Stimulated activated CD8-positive, alpha-beta memory T cell treated with anti-CD3 and anti-CD28 coated beads, Interleukin-12 subunit alpha, Interleukin-12 subunit beta, amount 100 ng/mL, for 24 hours (primary cell): ENCODE results near the gene MED16.

Source experiments
- DNase-seq: peaks from one replicate; pipeline ENCODE4 v3.0.0-alpha.2; 2020; ENCODE audit errors: extremely low read depth

MED16 gene, protein sequence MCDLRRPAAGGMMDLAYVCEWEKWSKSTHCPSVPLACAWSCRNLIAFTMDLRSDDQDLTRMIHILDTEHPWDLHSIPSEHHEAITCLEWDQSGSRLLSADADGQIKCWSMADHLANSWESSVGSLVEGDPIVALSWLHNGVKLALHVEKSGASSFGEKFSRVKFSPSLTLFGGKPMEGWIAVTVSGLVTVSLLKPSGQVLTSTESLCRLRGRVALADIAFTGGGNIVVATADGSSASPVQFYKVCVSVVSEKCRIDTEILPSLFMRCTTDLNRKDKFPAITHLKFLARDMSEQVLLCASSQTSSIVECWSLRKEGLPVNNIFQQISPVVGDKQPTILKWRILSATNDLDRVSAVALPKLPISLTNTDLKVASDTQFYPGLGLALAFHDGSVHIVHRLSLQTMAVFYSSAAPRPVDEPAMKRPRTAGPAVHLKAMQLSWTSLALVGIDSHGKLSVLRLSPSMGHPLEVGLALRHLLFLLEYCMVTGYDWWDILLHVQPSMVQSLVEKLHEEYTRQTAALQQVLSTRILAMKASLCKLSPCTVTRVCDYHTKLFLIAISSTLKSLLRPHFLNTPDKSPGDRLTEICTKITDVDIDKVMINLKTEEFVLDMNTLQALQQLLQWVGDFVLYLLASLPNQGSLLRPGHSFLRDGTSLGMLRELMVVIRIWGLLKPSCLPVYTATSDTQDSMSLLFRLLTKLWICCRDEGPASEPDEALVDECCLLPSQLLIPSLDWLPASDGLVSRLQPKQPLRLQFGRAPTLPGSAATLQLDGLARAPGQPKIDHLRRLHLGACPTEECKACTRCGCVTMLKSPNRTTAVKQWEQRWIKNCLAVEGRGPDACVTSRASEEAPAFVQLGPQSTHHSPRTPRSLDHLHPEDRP

DNA sequence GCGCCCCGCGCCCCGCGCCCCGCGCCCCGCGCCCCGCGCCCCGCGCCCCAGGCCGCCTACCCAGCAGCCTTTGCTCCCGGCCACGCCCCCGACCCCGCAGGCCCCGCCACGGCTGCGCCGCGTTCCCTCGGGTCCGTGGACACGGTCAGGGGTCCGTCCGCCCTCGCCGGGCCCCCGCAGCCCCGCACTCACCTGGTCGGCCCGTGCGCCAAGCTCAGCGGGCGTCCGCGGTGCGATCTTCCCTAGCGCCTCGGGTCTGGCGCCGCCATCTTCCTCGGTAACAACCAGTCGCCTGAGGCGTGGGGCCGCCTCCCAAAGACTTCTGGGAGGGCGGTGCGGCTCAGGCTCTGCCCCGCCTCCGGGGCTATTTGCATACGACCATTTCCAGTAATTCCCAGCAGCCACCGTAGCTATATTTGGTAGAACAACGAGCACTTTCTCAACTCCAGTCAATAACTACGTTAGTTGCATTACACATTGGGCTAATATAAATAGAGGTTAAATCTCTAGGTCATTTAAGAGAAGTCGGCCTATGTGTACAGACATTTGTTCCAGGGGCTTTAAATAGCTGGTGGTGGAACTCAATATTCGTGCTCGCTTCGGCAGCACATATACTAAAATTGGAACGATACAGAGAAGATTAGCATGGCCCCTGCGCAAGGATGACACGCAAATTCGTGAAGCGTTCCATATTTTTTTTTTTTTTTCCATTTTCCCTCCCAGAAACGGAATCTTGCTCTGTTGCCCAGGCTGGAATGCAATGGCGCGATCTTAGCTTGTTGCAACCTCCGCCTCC lies at the start of gene MED16, which contains the start of gene RNU6-9:
TSS of gene MED16 (minus strand) at position 294 of the 796 bp plus-strand sequence. CDS start 2,056 bp downstream, outside the sequence.
TSS of gene RNU6-9 (plus strand) at position 591 of the 796 bp plus-strand sequence.
- peak; percentile 70 for DNase-seq

DNA sequence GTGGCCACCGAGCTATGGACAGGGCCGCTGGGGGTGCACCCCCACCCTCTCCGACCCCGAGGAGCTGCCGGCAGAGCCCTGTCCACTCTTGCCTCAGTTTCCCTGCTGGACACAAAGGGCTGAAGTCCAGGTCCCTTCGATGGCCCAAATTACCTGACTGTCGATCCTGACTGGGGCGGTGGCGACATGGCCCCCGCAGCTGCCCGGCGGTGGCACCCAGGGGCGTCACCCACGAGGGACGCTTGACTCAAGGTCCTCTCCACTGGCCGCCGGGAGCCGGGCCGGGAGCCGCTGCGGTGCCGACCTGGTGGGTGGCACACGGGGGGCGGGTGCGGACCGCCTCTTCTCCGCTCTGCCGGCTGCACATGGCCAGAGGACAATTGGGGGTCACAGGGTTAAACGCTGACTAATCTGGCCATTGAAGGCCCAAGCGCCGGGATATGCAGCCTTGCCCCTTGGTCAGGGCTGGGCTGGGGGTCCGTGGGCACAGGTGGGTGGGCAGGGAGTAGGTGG lies 49.2 kb upstream of the MED16 start:
- DNase-seq = no peak

DNA sequence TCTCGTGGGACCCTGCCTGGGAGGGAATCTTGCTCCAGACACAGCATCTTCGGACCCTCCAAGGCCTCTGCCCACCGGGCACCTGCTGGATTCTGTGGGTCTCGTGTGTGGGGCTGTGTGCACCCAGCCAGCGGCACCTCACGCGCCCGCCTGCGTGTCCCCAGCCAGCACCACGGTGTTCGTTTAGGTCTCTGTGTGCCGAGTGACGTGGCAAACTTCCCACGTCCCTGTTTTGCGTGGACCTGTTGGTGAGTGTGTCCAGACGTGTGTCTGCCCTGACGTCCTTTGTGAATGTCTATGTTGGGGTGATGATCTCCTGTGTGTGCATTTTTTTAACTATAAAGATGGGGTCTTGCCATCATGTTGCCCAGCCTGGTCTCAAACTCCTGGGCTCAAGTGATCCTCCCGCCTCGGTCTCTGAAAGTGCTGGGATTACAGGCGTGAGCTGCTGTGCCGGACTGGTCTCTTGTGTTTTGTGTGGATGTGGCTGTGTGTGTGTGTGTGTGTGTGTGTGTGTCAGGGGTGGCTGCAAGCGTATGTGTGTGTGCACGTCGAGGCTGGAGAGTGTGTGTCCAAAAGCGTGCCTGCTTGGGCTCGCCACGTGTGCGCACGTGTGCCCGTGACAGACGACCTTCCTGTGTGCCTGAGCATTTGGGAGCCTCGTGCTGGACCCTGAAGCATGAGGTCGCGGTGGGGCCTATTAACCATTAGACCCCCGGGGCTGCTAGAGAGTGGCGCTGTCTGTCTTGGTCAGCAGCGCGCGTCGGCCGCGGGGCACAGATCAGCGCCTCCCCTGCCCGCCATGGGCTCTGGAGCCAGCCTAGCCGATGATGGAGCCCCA lies 48.5 kb upstream of the MED16 start:
- no peak for DNase-seq

DNA sequence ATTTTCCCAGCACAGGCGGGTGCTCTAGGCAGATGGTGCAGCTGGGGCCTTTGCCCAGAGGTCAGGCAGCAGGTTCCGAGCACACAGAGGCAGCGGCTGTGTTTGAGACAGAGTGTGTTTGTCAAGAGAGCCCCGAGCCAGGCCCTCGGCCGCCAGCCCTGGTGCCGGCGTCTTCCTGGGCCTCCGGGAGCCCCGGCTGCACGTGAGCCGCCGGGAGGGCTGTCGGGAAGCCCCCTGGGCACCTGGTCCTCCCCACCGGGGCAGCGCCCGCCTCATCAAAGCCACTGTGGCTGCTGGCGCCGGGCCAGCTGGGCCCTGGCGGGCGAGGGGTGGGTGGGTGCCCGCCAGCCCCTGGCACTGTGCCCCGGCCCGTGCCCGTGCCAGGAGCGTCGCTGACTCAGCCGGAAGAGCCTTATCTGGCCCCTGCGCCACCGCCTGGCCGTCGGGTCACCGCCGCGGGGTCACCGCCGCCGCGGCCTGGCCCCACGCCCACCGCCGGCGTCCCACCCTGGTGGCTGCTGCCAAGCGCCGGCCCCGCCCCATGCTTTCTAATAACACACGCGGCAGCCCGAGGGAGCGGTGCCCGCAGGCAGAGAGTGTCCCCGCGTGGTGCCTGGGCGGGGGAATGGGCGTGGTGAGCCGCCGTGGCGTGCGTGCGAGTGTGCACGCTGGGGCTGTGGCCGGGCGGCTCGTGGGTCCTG lies 47.8 kb upstream of the MED16 start:
- no peak for DNase-seq

DNA sequence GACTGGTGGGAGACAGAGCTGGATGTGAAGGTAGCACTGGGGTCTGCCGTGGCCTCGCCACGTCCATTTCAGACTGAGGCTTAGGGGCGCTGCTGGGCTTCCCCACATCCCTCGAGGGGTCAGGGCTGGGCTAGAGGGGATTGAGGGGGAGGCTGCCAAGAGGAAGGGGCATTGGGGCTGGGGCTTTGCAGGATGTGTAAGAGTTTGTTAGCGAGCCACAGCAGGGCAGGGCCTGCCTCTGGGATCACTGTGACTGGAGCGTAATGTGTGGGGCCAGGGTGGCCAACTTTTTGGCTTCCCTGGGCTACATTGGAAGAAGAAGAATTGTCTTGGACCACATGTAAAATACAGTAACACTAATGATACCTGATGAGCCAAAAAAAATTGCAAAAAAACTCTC lies 46.9 kb upstream of the MED16 start:
- no peak for DNase-seq

DNA sequence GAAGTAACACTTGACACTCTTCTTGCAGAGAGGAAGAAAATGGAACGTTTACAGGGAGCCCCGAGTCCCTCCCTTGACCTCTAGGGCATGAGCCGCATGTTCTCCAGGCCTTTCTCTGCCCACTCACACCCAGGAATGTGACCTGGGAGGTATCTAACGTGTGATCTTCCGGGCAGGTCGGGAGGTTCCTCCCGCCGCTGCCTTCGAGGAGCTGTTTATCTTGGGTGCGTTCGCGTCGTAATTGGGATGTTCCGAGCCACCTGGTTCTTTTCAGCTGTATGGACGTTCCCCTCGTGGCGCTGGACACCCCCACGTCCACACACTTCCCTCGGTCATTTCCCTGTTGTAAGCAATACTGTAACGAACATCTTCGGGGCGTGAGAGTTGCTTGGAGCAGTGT lies 46.5 kb upstream of the MED16 start:
- DNase-seq = no peak

DNA sequence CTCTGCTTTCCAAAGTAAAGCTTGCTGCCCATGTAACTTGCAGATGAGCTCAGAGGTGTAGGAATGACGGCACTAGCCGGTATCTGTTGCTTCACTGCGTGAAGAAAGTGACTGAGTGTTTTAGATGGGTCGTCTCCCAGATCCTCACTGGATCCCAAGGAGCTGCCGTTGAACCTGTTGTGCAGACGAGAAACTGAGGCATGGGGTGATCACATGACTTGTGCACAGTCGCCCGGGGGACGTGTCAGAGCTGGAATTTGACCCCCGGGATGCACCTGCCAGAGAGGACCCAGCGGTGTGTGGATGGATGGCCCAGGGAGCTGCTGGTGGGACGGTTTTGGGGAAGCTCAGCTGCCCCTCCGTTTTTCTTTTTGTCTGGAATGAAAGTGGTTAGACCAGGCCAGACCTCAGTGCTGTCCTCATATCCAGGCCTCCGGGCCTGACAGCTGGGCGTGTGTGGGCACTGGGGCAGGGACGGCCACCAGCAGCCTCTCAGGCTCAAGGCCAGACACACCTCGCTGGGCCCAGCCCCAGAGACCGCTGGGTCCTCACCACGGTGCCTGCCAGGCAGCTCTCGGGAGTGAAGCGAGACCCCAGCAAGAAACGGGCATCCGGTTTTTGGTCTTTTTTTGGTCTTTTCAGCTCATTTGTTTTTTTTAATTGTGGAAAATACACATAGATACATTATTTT lies 45.4 kb upstream of the MED16 start:
- no peak for DNase-seq

DNA sequence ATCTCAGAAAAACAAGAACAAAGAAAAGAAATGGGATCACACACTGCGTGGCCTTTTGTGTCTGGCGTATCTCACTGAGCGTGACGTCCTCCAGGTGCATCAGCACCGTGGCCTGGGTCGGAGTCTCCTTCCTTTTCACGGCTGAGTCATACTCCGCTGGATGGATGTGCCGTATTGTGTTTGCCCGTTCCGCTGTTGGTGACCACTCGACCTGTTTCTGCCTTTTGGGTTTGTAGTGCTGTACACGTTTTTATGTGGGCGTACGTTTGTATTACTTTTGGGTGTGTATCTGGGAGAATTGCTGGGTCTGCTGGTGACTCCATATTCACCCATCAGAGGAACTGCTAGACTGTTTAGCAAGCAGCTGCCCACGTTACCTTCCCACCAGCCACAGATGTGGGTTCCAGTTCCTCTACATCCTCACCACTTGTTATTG lies 44.3 kb upstream of the MED16 start:
- DNase-seq = no peak

DNA sequence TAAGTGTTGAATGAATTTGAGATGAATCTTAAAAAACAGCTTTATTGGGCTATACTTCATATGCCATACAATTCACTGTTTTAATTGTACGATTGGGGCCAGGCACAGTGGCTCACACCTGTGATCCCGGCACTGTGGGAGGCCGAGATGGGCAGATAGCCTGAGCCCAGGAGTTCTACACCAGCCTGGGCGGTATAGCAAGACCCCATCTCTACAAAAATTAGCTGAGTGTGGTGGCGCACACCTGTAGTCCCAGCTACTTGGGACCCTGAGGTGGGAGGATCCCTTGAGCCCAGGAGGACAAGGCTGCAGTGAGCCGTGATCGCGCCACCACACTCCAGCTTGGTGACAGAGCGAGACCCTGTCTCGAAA lies 43.2 kb upstream of the MED16 start:
- no peak for DNase-seq

DNA sequence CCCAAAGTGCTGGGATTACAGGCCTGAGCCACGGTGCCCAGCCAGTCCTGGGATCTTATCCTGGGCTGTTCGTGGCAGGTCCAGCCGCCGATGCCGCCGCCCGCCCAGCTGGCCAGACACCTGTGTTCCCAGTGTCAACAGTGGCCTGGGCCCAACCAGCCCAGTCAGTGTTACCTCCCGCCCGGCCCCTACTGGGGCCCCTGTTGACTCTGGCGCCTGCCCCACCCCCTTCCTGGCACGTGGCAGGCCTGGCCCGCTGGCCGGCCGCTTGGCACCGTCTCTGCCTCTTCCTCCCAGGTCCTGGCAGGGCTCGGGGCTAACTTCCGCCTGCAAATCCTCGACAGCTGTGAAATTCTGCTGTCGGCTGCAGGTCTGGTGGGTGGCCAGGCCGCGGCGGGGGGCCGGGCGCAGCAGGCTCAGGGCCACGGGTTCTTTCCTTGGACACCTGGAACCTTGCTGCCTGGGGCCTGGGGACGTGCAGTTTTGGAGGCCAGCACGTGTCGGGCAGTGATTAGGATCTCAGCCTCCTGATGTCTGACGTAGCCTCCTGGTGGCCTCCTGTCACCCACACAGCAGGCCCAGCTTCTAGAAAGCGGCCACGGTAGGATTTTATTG lies 42.0 kb upstream of the MED16 start:
- DNase-seq = no peak

DNA sequence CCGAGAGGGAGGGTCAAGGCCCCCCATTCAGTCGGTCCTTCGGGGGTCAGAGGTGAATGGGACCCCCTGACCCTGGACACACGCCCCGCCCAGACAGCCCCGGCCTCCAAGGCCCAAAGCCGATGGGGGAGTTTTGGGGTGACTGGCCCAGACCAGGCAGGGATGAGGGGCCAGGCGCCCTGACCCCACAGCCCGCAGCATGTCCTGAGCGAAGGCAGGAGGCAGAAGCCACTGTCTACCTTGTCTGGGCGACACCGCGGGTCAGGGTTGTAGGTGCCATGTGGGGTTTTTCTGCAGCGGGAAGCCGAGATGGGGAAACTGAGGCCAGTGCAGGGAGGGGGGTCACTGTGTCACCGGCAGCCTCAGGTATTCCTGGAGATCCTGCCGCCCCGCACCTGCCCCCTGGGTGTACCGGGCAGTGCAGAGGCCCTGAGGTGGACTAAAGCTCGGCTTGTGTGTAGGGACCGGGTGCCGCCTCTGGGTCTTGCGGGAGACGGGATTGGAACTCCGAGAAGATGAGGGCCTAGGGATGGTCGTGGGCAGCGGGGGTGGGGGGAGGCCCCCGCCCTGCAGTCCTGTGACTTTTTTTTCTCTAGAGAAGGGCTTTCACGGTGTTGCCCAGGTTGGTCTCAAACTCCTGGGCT lies 41.3 kb upstream of the MED16 start:
- no peak for DNase-seq

DNA sequence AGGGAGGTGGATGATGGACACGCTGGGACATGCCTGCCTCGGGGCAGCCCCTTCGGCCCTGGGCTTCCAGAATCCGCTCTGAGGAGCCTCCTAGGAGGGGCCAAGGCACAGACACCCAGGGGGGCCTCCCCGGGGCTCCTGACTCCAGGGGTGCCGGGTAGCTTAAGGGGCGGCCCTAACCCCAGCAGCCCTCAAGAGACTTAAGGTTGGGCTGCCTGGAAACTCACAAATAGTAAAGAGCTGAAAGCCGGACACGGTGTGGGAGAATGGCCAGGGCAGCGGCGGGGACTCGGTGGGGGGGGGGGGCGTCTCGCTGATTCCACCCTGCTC lies 40.5 kb upstream of the MED16 start:
- DNase-seq = no peak

DNA sequence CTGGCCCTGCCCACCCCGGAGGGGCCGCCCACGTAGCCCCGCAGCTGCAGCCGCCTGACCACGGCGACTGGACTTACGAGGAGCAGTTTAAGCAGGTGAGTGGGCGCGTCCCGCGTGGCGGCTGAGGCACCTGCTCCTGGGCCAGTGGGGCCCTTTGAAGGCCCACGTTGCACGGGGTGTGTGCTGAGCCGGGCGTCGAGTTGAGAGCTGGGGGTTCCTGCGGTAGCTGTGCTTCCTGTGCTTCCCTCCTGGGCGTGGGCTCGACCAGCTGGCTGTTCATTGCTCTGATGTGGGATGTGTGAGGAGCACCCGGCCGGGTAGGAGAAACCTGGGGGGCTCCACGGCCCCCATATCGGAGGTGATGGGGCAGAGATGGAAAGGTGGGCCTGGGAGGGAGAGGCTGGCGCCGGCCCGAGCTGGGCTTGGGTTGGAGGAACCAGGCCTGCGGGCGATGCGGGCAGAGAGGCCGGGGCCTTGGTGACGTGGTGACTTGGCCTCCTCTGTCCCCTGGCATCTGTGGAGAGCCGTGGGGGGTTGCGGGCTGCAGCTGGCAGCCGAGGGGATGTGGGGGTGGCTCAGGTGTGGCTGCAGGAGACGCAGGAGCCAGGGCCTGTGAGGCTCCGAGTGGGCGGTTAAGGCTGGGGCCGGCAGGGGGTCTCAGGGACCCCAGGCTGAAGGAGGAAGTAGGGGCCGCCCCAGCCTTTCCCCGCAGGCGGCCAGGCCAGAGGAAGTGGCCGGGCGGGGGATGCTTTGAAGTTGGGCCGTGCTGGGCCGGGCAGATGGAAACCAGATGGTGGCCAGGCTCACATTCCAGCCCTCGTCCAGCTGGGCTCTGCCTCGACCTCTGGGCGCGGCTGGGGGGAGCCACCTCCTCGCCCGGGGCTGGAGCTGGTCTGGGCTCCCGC lies 39.9 kb upstream of the MED16 start:
- DNase-seq = no peak

DNA sequence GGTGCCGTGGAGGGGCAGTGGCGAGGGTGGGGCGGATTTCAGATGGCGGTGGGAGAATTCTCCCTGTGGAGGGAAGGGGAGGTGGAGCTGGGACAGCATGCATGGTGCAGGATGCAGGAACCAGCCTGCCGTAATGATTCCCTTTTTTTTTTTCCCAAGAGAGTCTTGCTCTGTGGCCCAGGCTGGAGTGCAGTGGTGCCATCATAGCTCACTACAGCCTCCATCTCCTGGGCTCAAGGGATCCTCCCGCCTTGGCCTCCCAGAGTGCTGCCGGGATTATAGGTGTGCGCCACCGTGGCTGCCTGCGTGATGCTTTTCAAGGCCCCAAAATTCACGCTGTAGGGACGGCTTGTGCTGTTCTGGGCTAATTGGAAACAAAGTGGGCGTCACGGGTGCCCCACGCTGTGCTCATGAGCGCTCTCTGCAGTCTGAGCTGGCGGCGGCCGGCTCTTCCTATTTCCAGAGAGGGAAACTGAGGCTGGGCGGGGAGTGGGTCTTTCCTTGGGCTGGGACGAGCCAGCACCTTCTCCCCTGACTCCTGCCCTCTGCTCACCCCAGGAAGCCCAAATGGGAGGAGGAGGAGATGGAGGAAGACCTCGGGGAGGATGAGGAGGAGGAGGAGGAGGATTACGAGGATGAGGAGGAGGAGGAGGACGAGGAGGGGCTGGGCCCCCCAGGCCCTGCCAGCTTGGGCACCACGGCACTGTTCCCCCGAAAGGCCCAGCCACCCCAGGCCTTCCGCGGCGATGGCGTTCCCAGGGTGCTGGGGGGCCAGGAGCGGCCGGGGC lies 39.1 kb upstream of the MED16 start:
- DNase-seq = no peak

DNA sequence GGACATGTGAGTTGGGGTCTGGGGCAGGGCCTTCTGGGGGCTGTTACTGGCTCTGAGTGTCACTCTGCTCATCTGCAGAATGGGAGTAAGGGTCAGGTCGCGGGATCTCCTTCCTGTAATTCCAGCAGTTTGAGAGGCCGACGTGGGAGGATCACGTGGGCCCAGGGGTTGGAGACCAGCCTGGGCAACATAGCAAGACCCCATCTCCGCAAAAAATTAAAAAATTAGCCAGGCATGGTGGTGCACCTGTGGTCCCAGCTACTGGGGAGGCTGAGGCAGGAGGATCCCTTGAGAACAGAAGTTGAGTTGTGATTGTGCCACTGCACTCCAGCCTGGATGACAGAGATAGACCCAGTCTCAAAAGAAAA lies 36.9 kb upstream of the MED16 start:
- no peak for DNase-seq

DNA sequence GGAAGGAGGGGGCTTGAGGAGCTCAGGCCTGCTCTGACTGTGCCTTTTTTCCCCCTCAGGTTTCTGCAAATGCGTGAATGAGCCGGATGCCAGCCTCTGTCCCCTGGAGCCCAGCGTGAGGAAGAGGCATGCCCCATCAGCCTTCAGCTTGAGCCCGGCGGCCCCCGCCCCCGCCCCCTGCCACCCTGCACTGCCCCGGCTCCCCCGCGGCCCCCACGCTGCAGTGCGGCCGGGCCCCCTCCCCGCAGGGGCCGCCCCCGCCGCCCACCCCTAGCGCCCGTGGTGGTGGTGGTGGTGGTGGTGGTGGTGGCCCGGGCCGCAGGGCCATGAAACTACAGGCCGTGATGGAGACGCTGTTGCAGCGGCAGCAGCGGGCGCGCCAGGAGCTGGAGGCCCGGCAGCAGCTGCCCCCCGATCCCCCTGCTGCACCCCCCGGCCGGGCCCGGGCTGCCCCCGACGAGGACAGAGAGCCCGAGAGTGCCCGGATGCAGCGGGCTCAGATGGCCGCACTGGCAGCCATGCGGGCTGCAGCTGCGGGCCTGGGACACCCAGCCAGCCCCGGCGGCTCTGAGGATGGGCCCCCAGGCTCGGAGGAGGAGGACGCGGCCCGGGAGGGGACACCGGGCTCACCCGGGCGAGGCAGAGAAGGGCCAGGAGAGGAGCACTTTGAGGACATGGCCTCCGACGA lies 36.4 kb upstream of the MED16 start:
- DNase-seq = no peak
